Stimulated activated CD4-positive, alpha-beta T cell treated with anti-CD3 and anti-CD28 coated beads, TNF-alpha, amount 100 ng/mL, for 24 hours (primary cell): ENCODE measurements around the gene GPC3.
"Not testable (repeated sequence)": the region's sequence is repeated elsewhere in the genome, so short reads cannot be mapped to it uniquely, and the experiment has no call there.

Source experiments
- DNase-seq, 3 experiments: peaks; one replicate each; pipeline ENCODE4 v3.0.0-alpha.2; 2020; ENCODE audit warnings: low read depth in 3 of 3

Gene GPC3

DNA sequence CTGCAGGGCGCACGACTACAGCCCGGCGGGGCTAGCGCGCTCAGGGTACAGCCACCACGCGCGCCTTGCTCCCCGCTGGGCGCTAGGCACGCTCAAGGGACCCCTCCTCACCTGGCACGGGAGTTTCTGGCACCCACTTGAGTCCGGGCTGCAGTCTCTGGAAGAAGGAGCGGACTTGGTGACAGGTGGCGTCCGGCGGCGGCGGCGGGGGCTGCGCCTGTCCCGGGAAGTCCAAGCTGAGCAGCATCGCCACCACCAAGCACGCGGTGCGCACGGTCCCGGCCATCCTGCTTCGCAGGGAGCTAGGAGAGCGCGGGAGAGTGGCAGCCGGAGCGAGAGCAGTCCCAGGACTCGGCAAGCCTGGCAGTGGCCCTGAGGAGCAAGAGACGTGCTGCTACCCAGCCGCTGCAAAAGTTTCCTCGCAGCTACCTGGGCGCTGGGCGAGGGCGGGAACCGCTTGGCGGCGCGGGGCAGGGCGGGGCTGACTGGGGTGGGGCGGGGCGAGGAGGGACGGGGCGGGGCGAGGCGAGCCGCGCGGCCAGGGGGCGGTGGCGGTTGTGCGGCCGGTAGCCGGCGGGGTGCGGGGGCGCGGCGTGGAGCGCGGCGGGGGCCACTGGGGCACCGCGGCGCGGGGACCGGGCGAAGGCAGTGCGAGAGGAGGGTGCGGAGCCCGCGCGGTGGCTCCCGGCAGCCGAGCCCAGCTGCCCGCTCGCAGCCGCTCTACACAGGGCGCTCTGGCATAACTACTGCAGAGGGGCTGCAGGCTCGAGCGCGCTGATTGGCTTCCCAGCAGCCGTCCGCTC is at the start of gene GPC3:
GPC3 (minus strand) TSS at position 431 of the 803 bp plus-strand sequence.
- peak in 1 of 3 experiments; percentile 16 for DNase-seq

DNA sequence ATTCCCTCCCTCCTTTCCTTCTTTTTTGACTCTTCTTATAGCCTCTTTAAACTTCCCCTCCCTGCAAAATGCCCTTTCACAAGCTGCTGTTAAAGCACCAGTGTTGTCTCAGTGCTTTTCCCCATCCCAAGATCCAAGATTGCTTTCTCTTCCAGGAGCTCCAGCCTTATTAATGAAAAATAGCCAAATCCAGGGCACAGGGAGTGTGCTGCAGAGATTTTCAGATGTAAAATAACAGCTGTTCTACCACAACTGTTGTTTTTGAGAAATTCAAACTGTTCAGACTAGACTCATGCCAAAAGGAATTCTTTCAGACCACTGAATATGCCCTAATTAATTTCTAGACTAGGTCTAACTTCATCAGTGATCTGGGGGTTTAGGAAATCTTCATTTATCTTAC is 47.0 kb upstream of the GPC3 start:
- no peak for DNase-seq

DNA sequence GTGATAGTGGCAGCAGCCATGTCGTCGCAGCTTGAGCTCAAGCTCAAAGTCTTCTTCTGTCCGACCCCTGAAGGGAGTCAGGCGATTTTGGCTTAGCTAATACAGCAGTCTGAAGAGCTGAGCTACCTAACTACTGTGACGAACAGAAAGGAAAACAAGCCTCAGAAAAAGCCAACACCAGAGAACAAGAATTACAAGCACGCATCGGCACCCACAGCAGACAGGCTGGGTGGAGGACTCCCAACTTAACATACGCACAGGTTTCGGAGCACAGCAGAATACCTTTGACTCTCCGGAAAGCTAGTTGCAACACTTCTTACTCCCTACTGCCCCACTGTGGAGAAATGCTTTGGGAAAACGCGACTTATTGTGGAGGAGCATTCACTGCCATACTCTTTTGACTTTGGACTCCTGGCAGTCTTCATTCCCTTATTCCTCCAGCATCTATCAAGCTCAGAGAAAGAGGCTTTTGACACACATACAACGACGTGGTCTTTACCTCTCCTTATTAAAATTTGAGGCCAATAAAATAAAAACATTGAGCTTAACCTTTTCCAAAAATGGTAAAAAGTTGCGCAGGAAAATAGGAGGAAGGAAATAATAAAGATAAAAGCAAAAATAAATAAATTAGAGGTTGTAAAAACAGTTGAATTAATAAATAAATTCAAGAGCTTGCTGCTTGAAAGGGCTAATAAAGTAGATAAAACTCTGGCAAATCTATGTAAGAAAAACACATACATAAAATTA is 41.3 kb upstream of the GPC3 start:
- DNase-seq = peak; percentile 1 to 14 (median 2)

DNA sequence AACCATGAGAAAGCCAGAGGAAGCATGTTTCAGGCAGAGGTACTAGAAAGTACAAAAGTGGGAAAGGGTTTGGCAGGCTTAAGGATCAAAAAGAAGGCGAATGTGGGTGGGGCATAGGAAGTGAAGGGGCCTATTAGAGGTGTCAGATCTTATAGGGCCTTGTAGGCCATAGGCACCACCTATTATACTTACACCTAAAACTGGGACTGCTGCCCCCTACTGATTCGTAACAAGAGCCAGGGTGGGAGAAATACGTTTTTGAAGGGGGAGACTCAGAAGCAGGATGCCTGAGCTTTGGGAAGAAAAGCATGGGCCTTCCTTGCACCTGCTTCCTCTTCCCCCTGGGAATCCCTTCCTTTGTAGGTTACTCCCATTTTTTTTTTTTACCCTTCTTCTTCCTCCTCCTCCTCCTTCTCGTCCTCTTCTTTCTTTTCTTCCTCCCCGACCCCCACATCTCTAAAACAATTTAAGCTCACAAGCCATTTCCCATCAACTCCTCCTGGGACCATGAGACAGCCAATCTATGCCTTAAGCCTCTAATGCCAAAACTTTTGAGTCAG is 40.7 kb upstream of the GPC3 start:
- DNase-seq = no peak

DNA sequence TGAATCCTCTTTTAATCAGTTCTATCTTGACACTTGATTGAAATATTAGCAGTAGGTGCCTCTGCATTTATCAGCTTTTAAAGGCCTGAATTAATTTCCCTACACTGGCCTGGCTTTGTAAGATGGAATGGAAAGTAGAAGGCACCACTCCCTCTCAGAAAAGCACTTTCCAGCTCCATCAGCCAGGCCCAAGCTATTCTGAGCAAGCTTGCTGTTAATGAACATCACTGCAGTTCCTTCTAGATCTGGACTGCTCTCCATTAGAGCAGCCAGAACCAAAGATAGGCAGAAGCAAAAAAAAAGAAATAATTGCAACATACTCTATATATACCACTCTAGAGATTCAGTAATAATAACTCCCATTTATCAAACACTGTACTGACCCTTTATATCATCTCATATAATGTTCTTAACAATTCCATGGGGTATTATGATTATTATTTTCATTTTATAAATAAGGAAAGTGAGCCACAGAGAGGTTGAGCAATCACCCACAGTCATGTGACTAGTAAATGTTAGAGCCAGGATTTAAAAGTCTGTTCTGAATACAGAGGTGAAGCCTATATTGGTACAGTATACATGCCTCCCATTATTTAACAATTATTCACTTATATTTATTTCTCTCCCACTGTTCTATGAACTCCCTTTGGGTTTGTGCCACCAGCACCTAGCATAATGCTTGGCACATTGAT is 39.4 kb upstream of the GPC3 start:
- DNase-seq = no peak

DNA sequence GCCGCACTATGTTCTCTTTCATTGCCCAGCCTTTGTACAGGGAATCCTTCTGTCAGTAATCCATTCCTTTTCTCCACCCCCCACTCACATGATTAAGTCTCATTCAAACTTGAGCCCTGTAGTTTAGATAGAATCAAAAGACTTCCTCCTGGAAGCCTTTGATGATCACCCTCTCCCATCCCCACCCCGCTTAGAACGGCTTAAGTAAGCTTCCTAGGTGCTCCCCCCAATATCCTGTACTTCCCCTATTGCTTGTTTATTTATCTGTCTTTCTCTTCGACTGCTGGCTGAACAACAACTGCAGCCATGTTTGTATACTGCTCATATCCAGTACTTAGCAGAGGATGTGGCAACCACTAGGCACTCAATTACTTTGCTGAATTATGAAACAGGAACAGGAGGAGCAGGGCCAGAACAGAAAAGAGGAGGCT is 38.5 kb upstream of the GPC3 start:
- DNase-seq = no peak

DNA sequence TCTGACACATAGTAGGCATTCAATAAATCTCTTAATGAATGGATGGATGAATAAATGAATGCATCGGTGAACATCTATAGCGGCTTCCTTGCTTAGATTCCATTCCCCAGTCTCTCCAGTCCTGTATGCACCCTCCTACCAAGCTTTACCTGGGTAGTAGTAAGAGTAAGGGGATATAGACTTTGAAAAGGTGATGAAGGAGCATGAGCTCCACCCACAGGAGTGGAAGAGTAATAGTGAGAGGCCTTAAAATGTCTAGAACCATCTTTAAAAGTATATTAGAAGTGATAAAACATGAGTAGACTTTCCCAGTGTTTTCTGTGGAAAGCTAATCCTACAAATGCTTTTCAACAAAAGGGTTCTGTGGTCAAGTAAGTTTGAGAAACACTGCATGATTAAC is 35.5 kb upstream of the GPC3 start:
- DNase-seq = no peak

DNA sequence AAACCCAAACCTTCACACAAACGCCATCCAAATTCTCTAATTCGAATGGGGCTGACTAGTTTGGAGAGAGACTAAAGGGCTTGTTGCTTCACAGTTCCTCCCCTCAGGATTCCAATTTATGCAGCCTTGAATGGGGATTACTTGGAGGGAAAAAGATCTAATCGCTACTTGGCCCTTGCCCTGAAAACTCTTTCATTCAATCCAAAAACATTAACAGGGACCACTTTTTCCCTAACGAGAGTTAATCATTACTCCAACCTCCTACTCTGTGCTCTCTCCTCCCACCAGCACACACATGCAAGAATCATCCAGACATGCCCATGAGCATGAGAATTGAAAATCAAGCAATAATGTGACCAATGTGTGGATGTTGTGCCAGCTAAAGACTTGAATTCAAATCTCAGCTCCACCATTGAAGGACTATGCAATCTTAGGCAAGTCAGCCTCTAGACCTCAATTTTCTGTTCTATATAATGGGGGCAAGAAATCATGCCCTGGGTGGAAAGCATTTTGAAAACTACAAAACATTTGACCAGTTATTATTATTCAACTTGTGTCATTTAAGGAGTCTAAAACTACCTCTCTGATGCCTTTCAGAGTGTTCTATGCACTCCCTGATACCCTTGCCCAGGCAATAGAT is 34.3 kb upstream of the GPC3 start:
- no peak for DNase-seq

DNA sequence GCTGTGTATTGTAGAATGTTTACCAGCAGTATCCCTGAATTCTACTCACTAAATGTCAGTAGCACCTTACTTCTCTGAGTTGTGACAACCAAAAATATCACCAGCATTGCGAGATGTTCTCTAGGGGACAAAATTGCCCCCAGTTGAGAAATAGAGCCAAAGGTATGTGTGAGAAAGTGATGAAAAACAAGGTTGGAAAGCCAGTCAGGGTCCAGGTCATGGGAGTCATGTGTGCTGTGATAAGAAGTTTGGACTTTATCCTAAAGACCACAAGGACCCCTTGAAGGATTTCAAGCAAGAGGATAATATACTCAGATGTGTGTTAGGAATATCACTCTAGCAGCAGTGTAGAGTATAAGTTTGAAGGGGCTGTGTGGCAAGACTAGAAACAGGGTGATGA is 30.9 kb upstream of the GPC3 start:
- not testable (repeated sequence) for DNase-seq

DNA sequence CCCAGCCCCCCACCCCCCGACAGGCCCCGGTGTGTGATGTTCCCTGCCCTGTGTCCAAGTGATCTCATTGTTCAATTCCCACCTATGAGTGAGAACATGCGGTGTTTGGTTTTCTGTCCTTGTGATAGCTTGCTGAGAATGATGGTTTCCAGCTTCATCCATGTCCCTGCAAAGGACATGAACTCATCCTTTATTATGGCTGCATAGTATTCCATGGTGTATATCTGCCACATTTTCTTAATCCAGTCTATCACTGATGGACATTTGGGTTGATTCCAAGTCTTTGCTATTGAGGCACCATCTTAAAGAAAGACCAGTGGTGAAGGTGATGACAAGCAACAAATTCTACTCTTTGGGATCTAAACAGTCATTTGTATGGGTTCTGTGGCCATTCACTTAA is 30.1 kb upstream of the GPC3 start:
- not testable (repeated sequence) for DNase-seq

DNA sequence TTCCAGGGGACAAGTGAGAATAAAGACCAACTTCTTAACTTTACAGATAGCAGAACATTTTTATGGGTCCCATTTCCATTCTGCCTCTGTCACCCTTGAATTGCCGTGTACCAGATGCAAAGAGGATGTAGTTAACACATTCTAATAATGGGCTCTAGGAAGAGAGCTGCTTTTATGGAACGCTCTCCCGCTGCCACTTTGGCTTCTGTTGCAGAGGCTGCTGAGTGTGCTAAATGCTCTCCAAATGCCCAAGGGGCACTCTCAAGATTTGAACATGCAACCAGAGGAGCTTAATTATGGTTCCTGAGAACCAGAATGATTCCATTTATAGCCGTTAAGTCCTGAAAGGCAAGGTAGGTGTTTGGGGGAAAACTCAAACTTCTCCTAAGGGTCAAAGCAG is 28.1 kb upstream of the GPC3 start:
- DNase-seq = no peak

DNA sequence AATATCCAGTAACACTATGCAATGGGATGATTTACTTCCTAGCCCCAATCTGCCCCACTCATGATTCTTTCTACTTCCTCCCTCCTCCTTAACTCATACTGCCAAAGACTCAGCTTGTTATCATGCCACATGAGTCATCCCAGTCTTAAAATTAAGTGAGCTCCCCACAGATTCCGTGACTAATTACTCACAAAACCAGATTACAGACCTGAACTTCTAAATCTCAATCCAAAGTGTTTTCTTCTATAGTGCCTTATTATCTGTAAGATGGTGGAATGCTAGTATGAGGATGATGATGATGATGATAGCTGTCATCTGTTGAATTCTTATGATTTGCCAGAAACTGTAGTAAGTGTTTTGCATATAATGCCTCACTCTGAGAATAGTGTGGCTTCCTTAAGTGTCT is 27.7 kb upstream of the GPC3 start:
- DNase-seq = no peak

DNA sequence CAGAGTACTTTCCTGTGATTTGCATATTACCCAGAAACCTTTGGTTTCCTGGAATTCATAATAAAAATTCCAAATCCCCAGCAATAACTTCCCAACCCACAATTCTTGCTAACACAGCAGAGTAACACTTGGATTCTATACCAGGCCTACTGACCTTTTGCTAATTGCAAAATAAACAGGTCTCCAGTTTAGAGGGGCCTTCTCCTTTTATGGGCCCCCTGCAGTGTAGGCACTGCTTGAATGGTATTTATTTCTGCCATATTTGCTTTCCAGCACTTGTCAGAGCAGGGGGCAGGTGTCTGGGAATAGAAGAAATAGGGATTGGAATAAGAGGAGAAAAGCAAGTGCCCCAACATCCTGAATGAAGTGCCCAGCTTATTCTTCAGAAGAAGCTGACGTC is 25.3 kb upstream of the GPC3 start:
- DNase-seq = no peak

DNA sequence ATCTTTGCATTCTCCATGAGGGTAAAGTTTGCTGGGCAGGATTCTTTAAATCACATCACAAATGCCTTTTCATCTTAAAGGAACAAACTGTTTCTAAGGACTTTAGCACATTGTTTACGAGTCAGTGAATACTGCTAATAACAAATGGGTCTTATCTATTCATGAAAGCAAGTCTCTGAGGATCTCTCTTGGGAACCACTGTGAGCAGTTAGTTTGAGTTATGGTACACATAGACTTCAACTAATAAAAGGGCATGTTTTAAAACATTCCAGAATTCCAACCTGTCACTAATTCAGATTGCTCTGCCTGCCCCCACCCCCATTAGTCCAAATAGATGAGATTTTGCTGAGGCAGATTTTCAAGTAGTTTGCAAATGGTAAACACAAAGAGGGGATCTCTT is 22.3 kb upstream of the GPC3 start:
- DNase-seq = no peak

DNA sequence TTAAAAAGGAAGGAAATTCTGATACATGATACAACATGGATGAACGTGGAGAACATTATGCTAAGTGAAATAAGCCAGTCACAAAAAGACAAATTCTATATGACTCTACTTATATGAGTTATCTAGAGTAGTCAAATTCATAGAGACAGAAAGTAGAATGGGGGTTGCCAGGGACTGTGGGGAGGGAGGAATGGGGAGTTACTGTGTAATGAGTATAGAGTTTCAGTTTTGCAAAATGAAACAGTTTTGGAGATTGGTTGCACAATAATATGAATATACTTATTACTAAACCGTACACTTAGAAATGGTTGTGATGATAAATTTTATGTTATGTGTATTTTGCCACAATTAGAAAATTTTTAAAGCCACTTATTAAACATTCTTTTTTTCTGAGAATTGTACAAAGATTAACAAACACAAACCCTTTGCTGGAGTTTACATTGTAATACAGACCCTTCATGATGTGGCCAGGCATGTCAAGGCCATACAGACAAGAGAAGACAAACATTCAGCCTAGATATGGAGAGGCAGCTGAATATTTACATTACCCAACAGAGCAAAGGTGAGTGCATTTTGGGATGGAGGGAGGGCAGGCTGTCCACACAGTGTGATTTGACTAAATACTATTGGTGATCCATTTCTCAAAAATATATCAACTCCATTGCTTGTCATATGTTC is 21.2 kb upstream of the GPC3 start:
- no peak for DNase-seq

DNA sequence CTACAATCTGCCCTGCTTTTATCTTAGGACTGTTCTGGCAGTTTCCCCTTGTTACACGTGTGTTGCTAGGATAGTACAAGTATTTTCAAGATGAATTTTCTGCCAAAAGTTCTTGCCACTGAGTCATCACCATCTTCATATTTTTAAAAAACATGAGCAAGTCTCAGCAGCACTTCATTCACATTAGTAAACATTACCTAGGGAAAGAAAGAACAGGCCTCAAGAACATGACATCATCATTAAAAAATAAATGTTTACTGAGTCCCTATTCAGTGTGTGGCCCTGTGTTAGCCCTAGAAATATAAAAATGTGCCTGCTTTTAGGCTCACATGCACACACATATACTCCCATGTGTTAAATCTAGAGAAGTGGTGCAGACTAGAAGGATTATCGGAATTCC is 18.7 kb upstream of the GPC3 start:
- no peak for DNase-seq

DNA sequence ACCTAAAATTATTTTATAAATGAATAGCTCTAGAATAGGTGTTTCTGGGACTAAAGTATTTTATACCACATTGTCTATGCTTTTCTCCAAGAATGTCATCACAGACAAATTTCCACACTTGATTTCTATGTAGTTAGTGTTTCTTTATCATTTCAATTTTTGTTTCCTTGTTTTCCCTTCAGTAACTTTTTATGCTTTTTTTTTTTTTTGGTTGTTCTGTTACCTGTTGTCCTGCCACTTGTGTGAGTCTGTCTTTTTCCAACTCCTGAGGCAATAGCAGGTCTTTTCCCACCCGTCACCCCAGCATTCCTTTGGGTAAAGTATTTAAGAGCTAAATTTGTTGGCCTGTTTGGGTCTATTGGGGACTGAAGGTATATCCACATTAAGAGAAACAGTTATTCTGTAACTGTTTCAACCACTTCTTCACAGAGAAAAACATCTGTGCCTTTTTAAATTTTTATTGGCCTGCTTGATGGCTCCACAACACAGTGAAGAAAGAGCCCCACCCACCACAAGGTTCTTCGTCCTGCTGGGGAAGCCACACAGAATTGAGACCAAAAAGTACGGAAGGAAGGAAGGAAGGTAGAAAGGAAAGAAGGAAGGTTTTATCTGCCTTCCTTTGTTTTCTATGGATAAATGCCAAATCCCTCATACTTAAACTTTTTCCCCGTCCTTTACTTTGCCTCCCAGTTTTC is 17.7 kb upstream of the GPC3 start:
- DNase-seq = no peak

DNA sequence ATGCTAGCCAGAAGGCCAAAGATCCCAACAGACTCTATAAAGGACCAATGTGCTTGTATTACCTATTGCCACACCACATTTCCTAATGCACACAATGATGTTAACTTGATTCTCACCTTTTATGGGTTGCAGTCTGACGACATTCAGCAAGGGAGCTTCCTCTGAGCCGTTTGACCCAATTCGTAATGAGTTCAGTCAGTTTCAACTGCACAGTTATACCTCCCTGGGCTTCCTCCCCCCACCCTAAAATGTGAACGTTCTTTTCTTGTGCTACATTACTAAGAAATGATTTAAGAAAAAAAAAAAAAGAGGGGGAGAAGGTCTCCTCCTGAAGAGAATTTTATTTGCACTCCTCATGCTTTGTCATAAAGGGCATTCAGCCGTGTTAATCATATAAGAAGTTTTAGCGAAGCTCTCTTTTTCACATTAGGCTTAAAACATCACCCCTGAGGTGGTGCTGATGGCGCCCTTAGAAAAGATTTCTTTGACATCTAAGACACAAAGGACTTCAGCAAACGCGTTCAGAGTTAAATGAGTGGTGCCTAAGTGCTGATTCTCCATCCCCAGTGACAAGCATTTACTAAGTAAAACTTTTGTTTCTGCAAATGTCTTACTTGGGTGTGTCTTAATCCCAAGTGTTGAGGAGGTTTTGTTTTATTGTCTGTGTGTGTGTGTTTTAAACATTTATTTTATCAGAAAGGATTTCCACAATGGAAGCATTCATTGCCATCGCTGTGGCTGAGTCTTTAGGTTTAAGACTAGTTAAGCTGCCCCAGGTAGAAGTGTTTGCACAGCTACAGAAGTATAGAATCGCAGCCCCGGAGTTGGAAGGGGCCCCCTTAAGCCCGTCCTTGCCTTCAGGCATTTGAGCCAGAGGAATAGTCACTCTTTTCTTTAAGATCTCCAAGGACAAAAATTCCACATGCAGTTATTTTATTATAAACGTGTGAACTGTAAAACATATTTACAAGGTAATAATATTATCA is 15.2 kb upstream of the GPC3 start:
- no peak for DNase-seq

DNA sequence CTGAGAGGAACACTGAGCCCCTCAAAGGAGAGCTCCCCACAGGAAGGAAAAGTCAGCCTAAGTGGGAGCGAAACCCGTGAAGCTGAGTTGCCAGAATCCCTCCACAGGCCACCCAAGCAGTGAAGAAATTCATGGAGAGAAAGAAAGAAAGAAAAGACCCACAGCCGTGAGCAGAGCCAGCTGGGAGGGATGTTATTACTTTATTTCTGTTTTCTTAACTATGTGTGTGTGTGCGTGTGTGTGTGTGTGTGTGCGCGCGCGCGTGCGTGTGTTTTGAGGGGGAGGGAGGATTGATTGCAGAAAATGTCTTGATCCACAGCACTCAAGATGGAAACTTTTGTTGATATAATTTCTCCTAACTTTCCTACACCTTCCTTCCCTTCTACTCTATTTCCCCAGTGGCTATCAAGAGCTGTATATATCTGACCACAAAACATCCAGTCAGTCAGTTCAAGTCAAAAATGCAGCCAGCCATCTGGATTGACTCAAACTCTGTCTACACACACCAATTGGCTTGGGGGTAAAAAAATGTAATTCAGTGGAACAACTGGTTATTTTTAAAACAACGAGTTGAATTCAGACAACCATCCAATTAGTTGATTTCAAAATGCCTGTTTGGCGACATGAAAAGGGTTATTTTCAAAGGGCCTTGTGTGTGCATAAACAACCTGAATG is 13.8 kb upstream of the GPC3 start:
- no peak for DNase-seq
